Astrocyte (in vitro differentiated cells and primary cell): Measurements from ENCODE around the gene SCART1. TPM values are rescaled to one million over a fixed set of nuclear protein-coding genes. Genes with fewer than 3 reads are reported as not detected.
"Not testable (repeated sequence)": the region's sequence is repeated elsewhere in the genome, so short reads cannot be mapped to it uniquely, and the experiment has no call there.

Source experiments
- DNase-seq: peaks from one replicate; pipeline ENCODE4 v3.0.0-alpha.2; 2010; ENCODE audit warnings: low read depth
- FAIRE-seq: peaks from 2 replicates; lab custom pipeline; 2011; peaks lifted over from hg19 to GRCh38; lab: Jason Lieb, UNC
- H2AFZ ChIP-seq: 2 replicates; pipeline ENCODE4 v1.6.0; 2012; ENCODE audit warnings: low read depth, low read length, inconsistent platforms
- H3K27ac ChIP-seq: 2 replicates; pipeline ENCODE4 v1.5.1; 2011; ENCODE audit warnings: low read depth, low read length, inconsistent platforms
- H3K27me3 ChIP-seq: 2 replicates; pipeline ENCODE4 v1.6.0; 2011; ENCODE audit warnings: low read length, inconsistent platforms; ENCODE audit not compliant: insufficient read depth
- H3K36me3 ChIP-seq: 2 replicates; pipeline ENCODE4 v1.5.1; 2011; ENCODE audit warnings: low read length, inconsistent platforms; ENCODE audit not compliant: insufficient read depth
- H3K4me1 ChIP-seq: 2 replicates; pipeline ENCODE4 v1.5.1; 2011; ENCODE audit warnings: low read length, inconsistent platforms; ENCODE audit not compliant: insufficient read depth
- H3K4me2 ChIP-seq: 2 replicates; pipeline ENCODE4 v1.6.0; 2012; ENCODE audit warnings: low read length, inconsistent platforms
- H3K4me3 ChIP-seq: 2 replicates; pipeline ENCODE4 v1.5.1; 2011; ENCODE audit warnings: low read depth, mild to moderate bottlenecking, low read length, inconsistent platforms; ENCODE audit not compliant: insufficient read depth
- H3K79me2 ChIP-seq: 2 replicates; pipeline ENCODE4 v1.6.0; 2012; ENCODE audit warnings: mild to moderate bottlenecking, low read length, inconsistent platforms; ENCODE audit not compliant: insufficient read depth
- H3K9ac ChIP-seq: 2 replicates; pipeline ENCODE4 v1.6.0; 2012; ENCODE audit warnings: mild to moderate bottlenecking, low read length, inconsistent platforms
- H3K9me3 ChIP-seq: 2 replicates; pipeline ENCODE4 v1.5.1; 2012; ENCODE audit warnings: low read depth, mild to moderate bottlenecking, low read length, inconsistent platforms; ENCODE audit not compliant: insufficient read depth
- H4K20me1 ChIP-seq: 2 replicates; pipeline ENCODE4 v1.6.0; 2012; ENCODE audit warnings: low read length, inconsistent platforms; ENCODE audit not compliant: insufficient read depth
- H3K27ac Mint-ChIP-seq: one replicate; pipeline ENCODE4 v1.8.0; 2021; ENCODE audit warnings: mild to moderate bottlenecking, mixed read lengths; ENCODE audit not compliant: unreplicated experiment
- H3K27me3 Mint-ChIP-seq: one replicate; pipeline ENCODE4 v1.8.0; 2021; ENCODE audit warnings: low read depth, mixed read lengths; ENCODE audit not compliant: unreplicated experiment
- H3K36me3 Mint-ChIP-seq: one replicate; pipeline ENCODE4 v1.8.0; 2021; ENCODE audit warnings: low read depth, mixed read lengths; ENCODE audit not compliant: unreplicated experiment
- H3K4me1 Mint-ChIP-seq: one replicate; pipeline ENCODE4 v1.8.0; 2021; ENCODE audit warnings: low read depth, mixed read lengths; ENCODE audit not compliant: unreplicated experiment
- H3K4me3 Mint-ChIP-seq: one replicate; pipeline ENCODE4 v1.8.0; 2021; ENCODE audit warnings: mild to moderate bottlenecking, moderate library complexity, mixed read lengths; ENCODE audit not compliant: unreplicated experiment
- H3K9me3 Mint-ChIP-seq: one replicate; pipeline ENCODE4 v1.8.0; 2021; ENCODE audit warnings: mild to moderate bottlenecking, mixed read lengths; ENCODE audit not compliant: unreplicated experiment
- EZH2 ChIP-seq: IDR thresholded peaks from 2 replicates; pipeline ENCODE4 v1.6.1; 2012; ENCODE audit warnings: mild to moderate bottlenecking, low read length, inconsistent platforms; ENCODE audit not compliant: insufficient read depth
- total RNA-seq: library from RNA; stranded (reverse); gene quantifications from 2 replicates; pipeline ENCODE4 v1.2.1, GENCODE V29; 2021
- TF ChIP-seq, protein P1 (sequence below): IDR thresholded peaks from 2 replicates; pipeline ENCODE4 v1.5.1; 2011; ENCODE audit warnings: low read depth, mild to moderate bottlenecking, inconsistent platforms, low read length, moderate library complexity; ENCODE audit not compliant: insufficient read depth

The SCART1 gene
- total RNA-seq, 1 donor from 2014 or later, result 0.50 TPM

DNA sequence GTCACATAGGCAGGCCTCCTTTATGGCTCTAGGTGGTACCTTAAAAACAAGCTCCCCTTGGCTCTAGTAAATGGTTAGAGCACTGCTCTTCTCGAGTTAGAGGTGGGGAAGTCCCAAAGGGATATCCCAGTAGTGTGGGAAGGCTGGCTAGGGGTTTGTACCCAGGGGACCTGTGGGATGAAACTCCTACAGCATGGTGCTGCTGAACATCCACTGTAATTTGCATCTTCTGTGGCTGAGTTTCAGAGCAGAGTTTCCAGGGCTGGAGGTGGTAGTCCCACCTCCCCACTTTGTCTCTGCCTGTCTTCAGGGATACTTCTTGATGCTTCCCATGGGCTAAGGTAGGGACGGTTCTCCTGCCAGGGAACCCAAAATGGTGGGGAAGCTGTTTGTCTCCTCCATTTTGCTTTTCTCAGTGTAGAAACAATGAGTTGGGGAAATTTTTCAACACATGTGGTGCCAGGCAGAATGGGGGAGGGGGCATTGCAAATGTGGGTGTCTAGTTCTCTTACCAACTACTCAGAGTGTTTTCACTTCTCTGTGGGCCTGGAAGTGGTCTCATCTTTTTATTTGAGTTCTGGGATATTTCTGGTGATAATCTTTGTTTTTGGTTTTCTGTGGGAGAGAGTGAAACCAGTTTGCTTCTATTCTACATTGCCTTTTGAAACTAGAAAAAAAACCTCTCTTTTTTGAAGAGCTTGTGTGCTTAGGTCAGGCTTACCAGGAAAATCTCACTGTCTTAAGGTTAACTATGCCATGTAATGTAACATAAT is 36.3 kb downstream of the SCART1 start:
- TF ChIP-seq, protein P1, sequence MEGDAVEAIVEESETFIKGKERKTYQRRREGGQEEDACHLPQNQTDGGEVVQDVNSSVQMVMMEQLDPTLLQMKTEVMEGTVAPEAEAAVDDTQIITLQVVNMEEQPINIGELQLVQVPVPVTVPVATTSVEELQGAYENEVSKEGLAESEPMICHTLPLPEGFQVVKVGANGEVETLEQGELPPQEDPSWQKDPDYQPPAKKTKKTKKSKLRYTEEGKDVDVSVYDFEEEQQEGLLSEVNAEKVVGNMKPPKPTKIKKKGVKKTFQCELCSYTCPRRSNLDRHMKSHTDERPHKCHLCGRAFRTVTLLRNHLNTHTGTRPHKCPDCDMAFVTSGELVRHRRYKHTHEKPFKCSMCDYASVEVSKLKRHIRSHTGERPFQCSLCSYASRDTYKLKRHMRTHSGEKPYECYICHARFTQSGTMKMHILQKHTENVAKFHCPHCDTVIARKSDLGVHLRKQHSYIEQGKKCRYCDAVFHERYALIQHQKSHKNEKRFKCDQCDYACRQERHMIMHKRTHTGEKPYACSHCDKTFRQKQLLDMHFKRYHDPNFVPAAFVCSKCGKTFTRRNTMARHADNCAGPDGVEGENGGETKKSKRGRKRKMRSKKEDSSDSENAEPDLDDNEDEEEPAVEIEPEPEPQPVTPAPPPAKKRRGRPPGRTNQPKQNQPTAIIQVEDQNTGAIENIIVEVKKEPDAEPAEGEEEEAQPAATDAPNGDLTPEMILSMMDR, result no peak
- no peak for TF ChIP-seq EZH2
- Histone ChIP-seq H4K20me1 (no peaks in the 10 kb centered on the region), H3K9me3 (no peaks in the 10 kb centered on the region), H3K4me2 (no peak overlapping the region), H3K4me3 (no peak overlapping the region), H3K9ac (no peak overlapping the region), H3K4me1 (no peaks in the 10 kb centered on the region), H3K79me2 (no peaks in the 10 kb centered on the region), H2AFZ (no peak overlapping the region), H3K27me3 (no peaks in the 10 kb centered on the region), H3K27ac (no peak overlapping the region), H3K36me3 (no peaks in the 10 kb centered on the region)
- Mint-ChIP-seq H3K4me3 (no peak overlapping the region), H3K9me3 (peaks cover 24% of the 10 kb centered on the region), H3K27me3 (peaks cover 9% of the 10 kb centered on the region), H3K36me3 (no peaks in the 10 kb centered on the region), H3K27ac (no peak overlapping the region), H3K4me1 (no peaks in the 10 kb centered on the region)
- no peak for DNase-seq
- FAIRE-seq, result no peak

DNA sequence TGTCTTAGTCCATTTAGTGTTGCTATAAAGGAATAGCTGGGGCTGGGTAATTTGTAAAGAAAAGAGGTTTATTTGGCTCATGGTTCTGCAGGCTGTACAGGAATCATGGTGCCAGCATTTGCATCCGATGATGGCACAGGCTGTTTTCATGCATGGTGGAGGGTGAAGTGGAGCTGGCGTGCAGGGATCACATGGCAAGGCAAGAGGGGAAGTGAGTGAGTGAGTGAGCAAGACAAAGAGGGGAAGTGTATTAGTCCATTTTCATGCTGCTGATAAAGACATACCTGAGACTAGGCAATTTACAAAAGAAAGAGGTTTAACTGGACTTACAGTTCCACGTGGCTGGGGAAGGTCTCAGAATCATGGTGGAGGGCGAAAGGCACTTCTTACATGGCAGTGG is 39.8 kb downstream of the SCART1 start:
- H2AFZ ChIP-seq, H3K36me3 Mint-ChIP-seq, H3K4me3 ChIP-seq, H3K4me1 Mint-ChIP-seq, H3K9ac ChIP-seq, H3K4me1 ChIP-seq, FAIRE-seq, H3K9me3 ChIP-seq, H3K36me3 ChIP-seq, H3K4me2 ChIP-seq, H3K27ac ChIP-seq, H3K4me3 Mint-ChIP-seq, H4K20me1 ChIP-seq, DNase-seq, H3K27me3 ChIP-seq, H3K27ac Mint-ChIP-seq, H3K79me2 ChIP-seq: not testable (repeated sequence)
- Mint-ChIP-seq H3K27me3 (peaks cover 11% of the 10 kb centered on the region), H3K9me3 (peaks cover 12% of the 10 kb centered on the region)

DNA sequence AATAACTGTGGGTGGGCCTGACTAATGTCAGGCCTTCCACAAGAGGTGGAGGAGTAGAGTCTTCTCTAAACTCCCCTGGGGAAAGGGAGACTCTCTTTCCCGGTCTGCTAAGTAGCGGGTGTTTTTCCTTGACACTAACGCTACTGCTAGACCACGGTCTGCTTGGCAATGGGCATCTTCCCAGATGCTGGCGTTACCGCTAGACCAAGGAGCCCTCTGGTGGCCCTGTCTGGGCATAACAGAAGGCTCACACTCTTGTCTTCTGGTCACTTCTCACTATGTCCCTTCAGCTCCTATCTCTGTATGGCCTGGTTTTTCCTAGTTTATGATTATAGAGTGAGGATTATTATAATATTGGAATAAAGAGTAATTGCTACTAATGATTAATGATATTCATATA is 43.6 kb downstream of the SCART1 start:
- H3K27ac Mint-ChIP-seq, H3K27ac ChIP-seq, H3K9me3 ChIP-seq, H3K4me1 ChIP-seq, H3K4me1 Mint-ChIP-seq, H3K79me2 ChIP-seq, H3K36me3 Mint-ChIP-seq, FAIRE-seq, H3K4me2 ChIP-seq, H3K4me3 ChIP-seq, H2AFZ ChIP-seq, H3K36me3 ChIP-seq, H3K9ac ChIP-seq, H4K20me1 ChIP-seq, H3K27me3 ChIP-seq, H3K4me3 Mint-ChIP-seq, DNase-seq: not testable (repeated sequence)
- Mint-ChIP-seq H3K27me3 (peaks cover 19% of the 10 kb centered on the region), H3K9me3 (peaks cover 18% of the 10 kb centered on the region)
- TF ChIP-seq, protein P1, result peak; percentile 25

DNA sequence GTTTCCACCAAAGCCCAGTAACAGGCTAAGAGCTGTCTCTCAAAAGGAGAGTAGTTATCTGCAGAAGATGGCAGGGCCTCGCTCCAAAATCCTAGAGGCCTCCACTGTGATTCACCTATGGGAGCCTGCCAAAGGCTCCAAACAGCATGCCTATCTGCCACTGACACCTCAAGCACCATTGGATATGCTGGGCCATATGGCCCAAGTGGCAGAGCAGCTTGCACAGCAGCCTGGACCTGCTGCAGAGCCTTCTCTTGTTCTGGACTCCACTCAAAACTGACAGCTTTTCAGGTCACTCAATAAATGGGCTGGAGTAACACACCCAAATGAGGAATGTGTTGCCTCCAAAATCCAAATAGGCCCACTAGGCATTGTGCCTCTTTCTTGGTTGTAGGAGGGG is 45.4 kb downstream of the SCART1 start:
- H3K27ac Mint-ChIP-seq, H4K20me1 ChIP-seq, H3K9ac ChIP-seq, H3K4me1 Mint-ChIP-seq, H3K4me3 ChIP-seq, H3K36me3 ChIP-seq, FAIRE-seq, H3K27me3 ChIP-seq, H3K27ac ChIP-seq, H2AFZ ChIP-seq, H3K4me2 ChIP-seq, H3K9me3 ChIP-seq, H3K4me3 Mint-ChIP-seq, DNase-seq, H3K79me2 ChIP-seq, H3K36me3 Mint-ChIP-seq, H3K4me1 ChIP-seq: not testable (repeated sequence)
- peaks cover 17% of the 10 kb centered on the region for H3K27me3 Mint-ChIP-seq
- H3K9me3 Mint-ChIP-seq, result peaks cover 17% of the 10 kb centered on the region

DNA sequence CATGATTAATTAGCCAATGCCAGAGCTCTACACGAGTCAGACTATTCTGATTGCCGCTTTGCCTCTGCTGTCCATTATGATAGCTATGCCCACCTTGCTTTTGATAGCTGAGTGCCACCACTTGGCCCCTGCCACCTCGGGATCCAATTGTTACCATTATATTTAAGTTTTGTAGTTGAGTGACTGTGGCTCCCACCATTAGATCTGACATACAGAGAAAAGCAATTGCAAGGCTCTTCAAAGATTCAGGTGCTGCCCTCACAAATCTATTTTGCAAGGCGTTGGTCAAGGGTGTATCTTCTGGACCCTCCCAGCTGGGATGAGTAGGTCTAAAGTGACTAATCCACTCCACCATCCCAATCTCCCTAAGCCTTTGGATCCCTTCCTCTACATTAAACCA is 47.2 kb downstream of the SCART1 start:
- Mint-ChIP-seq H3K27me3 (peaks cover 13% of the 10 kb centered on the region), H3K9me3 (peaks cover 11% of the 10 kb centered on the region)
- not testable (repeated sequence) for H3K27ac ChIP-seq, H3K27me3 ChIP-seq, H3K4me2 ChIP-seq, H3K36me3 Mint-ChIP-seq, H3K36me3 ChIP-seq, H3K4me1 ChIP-seq, H3K9ac ChIP-seq, H3K4me3 Mint-ChIP-seq, H3K4me1 Mint-ChIP-seq, FAIRE-seq, H2AFZ ChIP-seq, H3K27ac Mint-ChIP-seq, H4K20me1 ChIP-seq, H3K4me3 ChIP-seq, H3K79me2 ChIP-seq, H3K9me3 ChIP-seq, DNase-seq
